Measurements from ENCODE around the gene ITGA8. TPM values are rescaled to one million over a fixed set of nuclear protein-coding genes. Genes with fewer than 3 reads are reported as not detected.
A peak's percentile ranks its signal among the peaks of the same experiment; 100 is the strongest.

ITGA8 gene
- total RNA-seq, 4 donors from 2014 or later: 9.4 to 64.8 (median 28.1) TPM

DNA sequence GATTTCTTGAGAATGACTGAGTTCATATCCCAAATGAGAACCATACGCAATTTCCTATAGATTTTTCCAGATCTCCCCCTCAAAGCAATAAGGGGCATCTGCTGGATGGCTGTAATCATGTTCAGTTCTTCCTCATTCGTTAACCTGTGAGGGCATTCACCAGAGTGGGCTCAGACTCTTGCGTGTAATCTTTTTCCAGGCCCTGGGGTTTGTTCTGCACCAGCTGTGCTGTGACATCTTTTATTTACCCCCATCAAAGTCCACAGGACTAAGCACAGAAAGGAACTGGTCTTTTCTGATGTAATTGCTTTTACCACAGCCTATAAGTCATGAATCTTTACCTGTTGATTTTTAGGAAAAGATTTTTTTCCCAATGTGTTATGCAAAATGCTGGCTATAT lies 27.9 kb upstream of the ITGA8 start:
- TF ChIP-seq POLR2A (IDR thresholded peaks at IDR 0.05) (no peak), CTCF (IDR thresholded peaks at IDR 0.05) (no peak)
- Histone ChIP-seq H3K4me1 (peaks cover 0 to 4% of the 10 kb centered on the region in 2 donors), H3K36me3 (no peaks in the 10 kb centered on the region), H3K27ac (no peak overlapping the region), H3K4me3 (no peak overlapping the region), H3K9me3 (no peaks in the 10 kb centered on the region), H3K27me3 (no peaks in the 10 kb centered on the region)
- intact Hi-C loops (cut with DNase I; ENCODE audit: low total_unique reads): no loop called here
- DNase-seq: no peak

- H3K36me3 ChIP-seq: no peaks in the 10 kb centered on the region
Measured at GRCh38 chr10:15745751-15746150, 26.0 kb upstream of the ITGA8 start.

DNA sequence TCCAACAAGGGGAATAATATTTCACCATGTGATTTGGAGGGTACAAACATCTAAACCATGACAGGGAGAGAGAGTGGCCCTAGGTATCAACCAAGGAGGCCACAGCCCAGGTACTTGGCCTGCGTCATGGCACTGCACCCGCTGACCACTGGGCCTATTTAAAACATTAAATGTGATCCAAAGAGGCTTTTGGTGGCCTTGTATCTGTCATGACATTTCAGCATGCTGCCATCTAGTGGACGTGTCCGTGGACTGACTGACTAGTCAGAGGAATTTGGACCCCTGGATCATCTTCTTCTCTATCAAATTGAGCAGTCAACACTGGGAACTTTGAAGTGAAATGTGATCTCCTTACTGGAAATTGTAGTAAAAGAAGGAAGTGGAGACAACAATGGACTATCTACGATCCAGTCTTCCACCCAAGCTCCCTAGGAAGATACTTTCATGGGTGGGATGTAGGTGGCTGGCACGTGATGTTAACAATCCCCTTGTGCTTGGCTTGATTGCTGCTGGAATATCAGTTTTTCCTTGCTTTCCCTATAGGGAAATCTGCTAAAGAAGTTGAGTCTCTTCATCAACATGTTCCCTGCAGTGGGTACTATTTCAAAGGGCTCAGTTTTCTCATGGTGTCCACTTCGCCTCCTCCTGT lies 24.6 kb upstream of the ITGA8 start:
- Histone ChIP-seq H3K36me3 (no peaks in the 10 kb centered on the region), H3K27me3 (no peaks in the 10 kb centered on the region), H3K4me3 (no peak overlapping the region), H3K4me1 (peaks cover 0 to 4% of the 10 kb centered on the region in 2 donors), H3K27ac (no peak overlapping the region), H3K9me3 (no peaks in the 10 kb centered on the region)
- TF ChIP-seq CTCF (IDR thresholded peaks at IDR 0.05) (peak; percentile 8 to 25 (median 23)), POLR2A (IDR thresholded peaks at IDR 0.05) (no peak)
- peak in 1 of 2 donors; percentile 42 for DNase-seq
- intact Hi-C loops (cut with DNase I; ENCODE audit: low total_unique reads): no loop called here

More at GRCh38 chr10:15745751-15746150, 26.0 kb upstream of the ITGA8 start:
- intact Hi-C loops (cut with DNase I; ENCODE audit: low total_unique reads): no loop called here
- H3K27ac ChIP-seq: no peak overlapping the region
- H3K9me3 ChIP-seq: no peaks in the 10 kb centered on the region
- no peak for DNase-seq
- no peak overlapping the region for H3K4me3 ChIP-seq
- TF ChIP-seq CTCF (IDR thresholded peaks at IDR 0.05): no peak
- no peak for TF ChIP-seq POLR2A (IDR thresholded peaks at IDR 0.05)
- peaks cover 0 to 4% of the 10 kb centered on the region in 2 donors for H3K4me1 ChIP-seq
- no peaks in the 10 kb centered on the region for H3K27me3 ChIP-seq

DNA sequence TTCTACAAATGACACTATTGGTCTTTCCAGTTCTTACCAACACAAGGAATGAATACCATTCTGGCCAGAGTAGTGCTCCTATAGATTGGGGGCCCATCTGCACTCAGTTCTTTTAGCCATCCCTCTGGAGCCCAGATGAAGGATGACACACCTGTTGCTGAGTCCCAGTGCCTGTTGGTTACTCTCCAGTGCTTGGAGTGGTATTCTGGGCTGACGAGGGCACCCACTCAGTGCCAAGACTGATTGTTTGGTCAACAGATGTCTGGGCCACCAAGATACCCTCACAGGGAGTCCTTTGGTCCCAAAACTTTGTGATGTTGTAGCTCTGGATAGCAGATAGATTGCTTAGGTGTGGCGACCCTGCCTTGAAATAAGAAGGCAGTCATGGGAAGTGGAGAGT lies 23.7 kb upstream of the ITGA8 start:
- peaks cover 0 to 4% of the 10 kb centered on the region in 2 donors for H3K4me1 ChIP-seq

More for the DNA sequence above, 23.7 kb upstream of the ITGA8 start:
- DNase-seq: no peak
- intact Hi-C loops (cut with DNase I; ENCODE audit: low total_unique reads): no loop called here
- no peaks in the 10 kb centered on the region for H3K27me3 ChIP-seq
- H3K27ac ChIP-seq: no peak overlapping the region
- no peaks in the 10 kb centered on the region for H3K36me3 ChIP-seq
- TF ChIP-seq CTCF (IDR thresholded peaks at IDR 0.05): no peak
- TF ChIP-seq POLR2A (IDR thresholded peaks at IDR 0.05): no peak
- no peak overlapping the region for H3K4me3 ChIP-seq
- H3K9me3 ChIP-seq: no peaks in the 10 kb centered on the region
